HG02678 (cell line): ENCODE measurements around the gene CCT3.
"Not testable (repeated sequence)": the region's sequence is repeated elsewhere in the genome, so short reads cannot be mapped to it uniquely, and the experiment has no call there.

Experiments
- ATAC-seq: cut with Tn5 transposase; IDR thresholded peaks from one replicate; pipeline ENCODE4 v1.9.1; 2021; ENCODE audit warnings: mild to moderate bottlenecking, moderate library complexity; ENCODE audit not compliant: unreplicated experiment

Gene CCT3

DNA sequence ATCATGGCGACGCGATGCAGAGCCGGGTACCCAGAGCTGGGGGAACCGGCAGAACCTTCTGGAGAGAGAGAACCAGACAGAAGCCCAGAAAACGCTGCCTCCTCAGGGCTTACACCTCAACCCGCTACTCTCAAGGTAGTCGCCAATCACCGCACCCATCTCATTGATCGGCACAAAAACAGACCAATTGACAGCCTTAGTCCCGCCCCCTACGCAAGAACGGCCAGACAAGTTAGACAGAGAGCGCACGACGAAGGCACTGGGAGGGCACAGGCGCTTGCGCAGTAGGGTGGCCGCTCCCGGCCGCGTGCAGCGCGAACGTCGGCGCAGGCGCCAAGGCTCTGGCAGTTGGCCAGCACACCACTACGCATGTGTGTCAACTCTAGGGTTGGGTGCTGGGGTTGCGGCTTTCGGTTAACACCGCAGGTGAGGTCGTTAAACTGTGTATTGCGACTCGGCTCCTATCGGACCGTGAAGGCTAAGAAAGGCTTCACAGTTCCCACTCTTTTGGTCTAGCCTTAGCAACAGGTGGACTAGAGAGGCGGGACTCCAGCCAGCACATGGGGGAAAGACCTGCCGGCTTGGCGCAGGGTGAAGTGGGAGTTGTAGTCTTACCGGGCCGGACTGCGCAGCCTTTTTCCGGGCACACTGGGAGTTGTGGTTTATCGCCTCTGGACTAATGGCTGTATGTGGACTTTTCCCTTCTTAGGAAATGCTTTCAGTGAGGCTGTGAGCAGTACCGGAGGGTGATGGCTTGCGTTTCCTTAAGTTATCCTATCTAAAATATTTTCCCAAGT lies at the start of gene CCT3, which contains the start of gene TSACC:
TSS of gene CCT3 (minus strand) at position 113 of the 797 bp plus-strand sequence. CDS start at position 5, 108 bp downstream.
TSS of gene TSACC (plus strand) at position 347 of the 797 bp plus-strand sequence. CDS start 1,232 bp downstream, outside the sequence.
- ATAC-seq, result peak; percentile 91

- ATAC-seq, result no peak
Observed at GRCh38 chr1:156387870-156388173, 49.7 kb upstream of the CCT3 start.

DNA sequence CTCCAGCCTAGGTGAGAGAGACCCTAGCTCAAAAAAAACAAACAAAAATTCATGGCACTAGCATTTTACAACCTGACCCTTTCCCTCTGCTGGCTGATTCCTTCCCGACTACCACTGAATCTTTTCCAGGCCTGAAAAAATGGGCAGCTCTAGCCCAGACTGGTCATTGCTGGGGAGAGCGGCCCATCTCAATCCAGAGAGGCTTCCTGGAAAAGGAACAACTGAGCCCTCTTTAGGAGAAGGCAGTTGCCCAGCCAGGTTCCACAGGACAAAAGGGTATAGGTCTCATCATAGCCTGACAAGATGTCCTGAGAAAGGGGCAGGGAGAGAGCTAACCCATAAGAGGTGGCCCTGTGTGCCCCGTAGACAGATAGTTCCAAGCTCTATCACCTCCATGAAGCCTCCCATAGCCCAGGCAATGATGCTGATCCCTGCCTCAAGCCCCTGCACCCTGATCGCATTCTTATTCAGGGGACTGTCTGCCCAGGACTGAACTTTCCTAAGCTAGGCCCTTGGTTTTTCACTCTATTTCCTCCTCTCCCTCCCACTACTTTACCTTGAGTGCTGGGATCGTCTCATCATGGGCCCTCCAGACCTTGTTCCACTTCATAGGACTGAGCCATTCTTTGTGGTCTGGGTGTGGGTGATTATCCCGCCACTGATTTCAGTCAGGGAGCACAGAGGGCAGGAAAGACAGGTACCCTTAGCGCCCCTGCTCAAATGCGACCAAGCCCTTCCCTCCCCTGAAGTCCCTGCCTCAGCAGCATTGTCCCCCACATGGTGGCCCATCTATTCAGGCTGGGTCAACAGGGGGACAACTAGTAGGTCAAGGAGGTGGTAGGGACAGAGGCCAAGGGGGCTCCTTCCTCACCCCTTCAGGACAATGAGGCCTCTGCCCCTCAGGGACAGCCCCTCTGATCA lies 49.1 kb upstream of the CCT3 start:
- no peak for ATAC-seq

DNA sequence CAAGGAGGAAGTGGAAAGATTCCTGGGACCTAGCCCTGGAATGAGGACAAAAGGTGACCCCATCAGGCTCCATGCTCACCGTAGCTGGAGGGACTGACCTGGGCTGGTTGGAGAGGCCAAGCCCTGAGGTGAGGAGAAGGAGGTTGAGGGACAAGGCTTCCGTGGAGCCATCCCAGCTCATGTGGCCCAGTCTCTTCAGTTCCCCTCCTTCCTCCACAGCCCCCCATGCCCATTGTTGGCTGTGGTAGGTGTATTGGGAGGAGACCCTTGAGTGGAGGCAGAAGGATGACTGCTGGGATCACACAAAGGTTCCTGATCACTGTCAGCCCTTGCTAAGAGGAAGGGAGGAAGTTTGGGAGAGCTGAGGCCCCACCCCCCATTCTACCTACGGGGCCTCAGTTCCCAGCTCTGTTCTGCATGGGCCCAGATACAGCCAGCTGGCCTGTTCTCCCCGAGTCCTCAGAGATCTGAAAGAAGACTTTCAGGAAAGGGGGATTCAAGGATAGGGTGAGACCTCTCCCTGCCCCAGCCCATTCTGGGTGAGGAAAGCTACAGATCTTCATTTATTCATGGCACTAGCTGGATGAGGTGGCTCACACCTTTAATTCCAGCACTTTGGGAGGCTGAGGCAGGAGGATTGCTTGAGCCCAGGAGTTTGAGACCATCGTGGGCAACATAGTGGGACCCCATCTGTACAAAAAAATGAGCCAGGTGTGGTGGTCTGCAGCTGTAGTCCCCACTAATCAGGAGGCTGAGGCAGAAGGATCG lies 48.2 kb upstream of the CCT3 start:
- no peak for ATAC-seq

- no peak for ATAC-seq
Observed at GRCh38 chr1:156385534-156386031, 47.5 kb upstream of the CCT3 start.

GRCh38 chr1:156384658-156385057 lies 46.6 kb upstream of the CCT3 start:
- no peak for ATAC-seq

- ATAC-seq, result no peak
Observed at GRCh38 chr1:156384007-156384406, 45.9 kb upstream of the CCT3 start.

- ATAC-seq, result peak; percentile 55
Observed at GRCh38 chr1:156383023-156383422, 44.9 kb upstream of the CCT3 start.

DNA sequence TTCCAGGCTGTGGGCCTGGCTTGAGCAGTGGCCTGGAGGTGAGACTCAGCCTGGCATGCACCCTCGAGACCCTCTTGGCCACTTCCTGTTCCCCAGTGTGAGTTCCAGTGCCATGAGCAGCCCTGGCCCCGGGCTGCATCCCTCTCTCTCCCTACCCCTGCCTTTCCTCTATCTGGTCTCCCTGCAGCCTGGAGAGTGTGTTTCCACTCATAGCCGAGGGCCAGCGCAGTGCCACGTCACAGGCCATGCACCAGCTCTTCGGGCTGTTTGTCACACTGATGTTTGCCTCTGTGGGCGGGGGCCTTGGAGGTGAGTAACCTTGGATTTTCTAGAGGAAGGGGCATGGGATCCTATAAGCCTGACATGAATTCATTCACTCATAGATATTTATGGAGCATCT lies 44.5 kb upstream of the CCT3 start:
- ATAC-seq, result no peak

- ATAC-seq, result no peak
Observed at GRCh38 chr1:156379420-156380165, 41.5 kb upstream of the CCT3 start.

- ATAC-seq, result no peak
Observed at GRCh38 chr1:156378557-156378956, 40.5 kb upstream of the CCT3 start.

DNA sequence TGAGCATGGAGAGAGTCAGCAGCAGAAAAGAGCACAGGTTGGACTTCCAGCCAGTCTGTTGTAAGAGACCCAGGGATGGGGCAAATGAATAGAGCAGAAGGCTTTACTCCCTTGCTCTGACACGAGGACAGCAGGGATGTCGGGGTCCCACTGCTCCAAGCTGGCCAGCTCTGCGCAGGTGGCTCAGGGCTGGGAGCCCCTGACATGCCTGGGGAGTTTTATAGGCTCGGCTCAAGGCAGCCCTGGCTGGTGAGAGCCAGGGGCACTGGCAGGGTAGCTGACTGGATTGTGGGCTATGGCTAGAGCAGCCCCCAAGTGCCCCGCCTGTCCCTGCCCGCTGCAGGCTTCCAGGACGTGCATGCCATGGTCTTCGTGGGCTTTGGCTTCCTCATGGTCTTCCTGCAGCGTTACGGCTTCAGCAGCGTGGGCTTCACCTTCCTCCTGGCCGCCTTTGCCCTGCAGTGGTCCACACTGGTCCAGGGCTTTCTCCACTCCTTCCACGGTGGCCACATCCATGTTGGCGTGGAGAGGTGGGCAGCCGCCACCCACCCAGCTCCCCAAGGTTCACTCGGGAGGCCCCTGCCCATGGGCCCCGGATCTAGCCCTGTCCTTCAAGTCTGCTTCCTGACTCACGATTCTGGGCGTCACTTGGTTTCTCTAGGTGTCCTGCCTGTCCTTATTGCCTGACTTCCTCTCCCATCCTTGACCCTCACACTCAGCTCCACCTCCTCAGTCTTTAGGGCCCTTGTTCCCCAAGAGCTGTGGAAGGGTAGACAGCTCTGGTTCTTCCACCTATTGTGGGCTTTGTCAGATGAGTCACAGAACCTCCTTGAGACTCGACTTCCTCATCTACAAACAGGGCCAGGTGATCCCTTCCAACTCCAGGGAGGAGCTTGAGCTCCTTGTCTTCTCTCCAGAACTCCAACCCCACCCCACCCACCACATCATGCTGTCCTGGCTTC lies 39.1 kb upstream of the CCT3 start:
- ATAC-seq, result no peak

GRCh38 chr1:156376146-156376545 lies 38.1 kb upstream of the CCT3 start:
- ATAC-seq, result no peak

DNA sequence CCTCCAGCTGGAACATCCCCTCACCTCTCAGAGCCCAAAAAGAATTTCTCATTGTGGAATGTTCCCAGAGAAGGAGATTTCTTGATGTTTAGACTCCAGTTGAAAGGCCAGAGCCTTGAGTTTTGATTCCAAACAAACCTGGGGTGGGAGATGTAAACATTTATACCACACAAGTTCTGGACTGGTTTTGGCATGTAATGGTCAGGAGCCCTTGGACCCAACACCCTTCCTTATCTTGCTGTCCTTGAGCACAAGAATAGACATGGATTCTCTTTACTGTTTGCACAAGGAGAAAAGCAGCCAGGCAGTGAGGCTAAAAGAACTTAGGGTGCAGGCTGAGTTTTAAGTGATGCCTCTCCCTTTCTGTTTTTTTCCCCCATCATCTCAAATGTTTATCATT lies 35.5 kb upstream of the CCT3 start:
- ATAC-seq, result no peak

GRCh38 chr1:156372876-156373275 lies 34.8 kb upstream of the CCT3 start:
- ATAC-seq, result no peak

DNA sequence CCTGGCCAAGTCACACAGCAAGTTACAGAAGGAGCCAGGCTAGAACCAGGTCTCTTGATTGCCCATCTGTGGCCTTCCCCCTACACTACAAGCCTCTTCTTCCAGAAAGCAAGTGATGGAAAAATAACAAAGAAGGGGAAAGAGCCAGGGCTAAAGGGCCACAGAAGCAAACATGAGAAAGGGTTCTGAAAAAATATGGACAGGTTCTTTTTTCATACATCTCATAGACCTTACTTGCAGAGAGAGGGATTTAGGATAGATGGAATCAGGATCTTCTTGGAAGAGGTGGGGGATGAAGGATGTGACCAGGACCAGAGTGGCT lies 34.1 kb upstream of the CCT3 start:
- ATAC-seq, result no peak

GRCh38 chr1:156371553-156372264 lies 33.6 kb upstream of the CCT3 start:
- ATAC-seq, result no peak

DNA sequence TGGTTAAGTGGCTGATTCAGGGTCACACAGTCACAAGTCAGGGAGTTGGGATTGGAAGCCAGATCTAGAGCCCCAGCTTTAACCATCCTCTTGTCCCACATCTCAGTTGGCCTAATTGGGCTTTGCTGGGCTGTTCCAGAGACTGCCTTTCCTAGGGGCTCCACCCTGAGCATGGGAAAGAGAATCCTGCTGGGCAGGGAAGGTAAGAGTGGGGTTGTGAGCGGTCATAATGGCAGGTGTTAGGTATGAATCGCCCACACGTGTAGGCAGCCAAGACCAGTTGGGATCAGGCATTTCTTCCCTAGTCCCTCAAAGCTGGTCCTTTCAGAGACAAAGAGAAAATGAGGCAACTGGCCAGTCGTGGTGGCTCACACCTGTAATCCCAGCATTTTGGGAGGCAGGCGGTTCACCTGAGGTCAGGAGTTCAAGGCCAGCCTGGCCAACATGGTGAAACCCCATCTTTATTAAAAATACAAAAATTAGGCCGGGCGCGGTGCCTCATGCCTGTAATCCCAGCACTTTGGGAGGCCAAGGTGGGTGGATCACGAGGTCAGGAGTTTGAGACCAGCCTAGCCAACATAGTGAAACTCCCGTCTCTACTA lies 31.7 kb upstream of the CCT3 start:
- not testable (repeated sequence) for ATAC-seq
